Natural killer cell (primary cell): ENCODE results near the gene OR4D6. TPM values are rescaled to one million over a fixed set of nuclear protein-coding genes. Genes with fewer than 3 reads are reported as not detected.
"Not testable (repeated sequence)": the region's sequence is repeated elsewhere in the genome, so short reads cannot be mapped to it uniquely, and the experiment has no call there.

Experiments used
- ATAC-seq, 3 donors: fragments of 150-1000 bp in 2 of 3; fragments of 200-7000 bp in 1 of 3; cut with Tn5 transposase; 1 replicate in 1 of 3; 2 replicates in 2 of 3; pipeline ENCODE4 v1.10.0; 2021; ENCODE audit warnings: mild to moderate bottlenecking in 2 of 3, moderate library complexity in 2 of 3
- DNase-seq, 2 donors: peaks; one replicate each; pipeline versions ENCODE4 v3.0.0 to v3.0.0-alpha.2; 2013 to 2021; ENCODE audit warnings: mixed read lengths in 1 of 2
- H3K27ac ChIP-seq: one replicate; pipeline ENCODE4 v1.5.1; 2013; ENCODE audit warnings: mild to moderate bottlenecking, low read length
- H3K27me3 ChIP-seq: one replicate; pipeline ENCODE4 v1.6.1; 2013; ENCODE audit warnings: low read length; ENCODE audit not compliant: control insufficient read depth, insufficient read depth
- H3K36me3 ChIP-seq: one replicate; pipeline ENCODE4 v1.6.1; 2013; ENCODE audit warnings: low read length; ENCODE audit not compliant: control insufficient read depth, insufficient read depth
- H3K4me1 ChIP-seq: one replicate; pipeline ENCODE4 v1.6.1; 2013; ENCODE audit warnings: low read length; ENCODE audit not compliant: control insufficient read depth, insufficient read depth
- H3K4me3 ChIP-seq: one replicate; pipeline ENCODE4 v1.5.1; 2013; ENCODE audit warnings: low read length
- H3K9me3 ChIP-seq: one replicate; pipeline ENCODE4 v1.6.1; 2013; ENCODE audit warnings: low read length; ENCODE audit not compliant: control insufficient read depth, insufficient read depth
- H3K27ac Mint-ChIP-seq, 2 donors: one replicate each; pipeline ENCODE4 v1.8.0; 2022; ENCODE audit warnings: mild to moderate bottlenecking in 2 of 2, mixed read lengths in 2 of 2, moderate library complexity in 1 of 2
- H3K27me3 Mint-ChIP-seq, 2 donors: one replicate each; pipeline ENCODE4 v1.8.0; 2022; ENCODE audit warnings: low read depth in 2 of 2, mixed read lengths in 2 of 2
- H3K36me3 Mint-ChIP-seq: one replicate; pipeline ENCODE4 v1.8.0; 2022; ENCODE audit warnings: mixed read lengths
- H3K4me1 Mint-ChIP-seq, 2 donors: one replicate each; pipeline ENCODE4 v1.8.0; 2022; ENCODE audit warnings: mixed read lengths in 2 of 2
- H3K4me3 Mint-ChIP-seq: one replicate; pipeline ENCODE4 v1.8.0; 2022; ENCODE audit warnings: mild to moderate bottlenecking, moderate library complexity, mixed read lengths
- H3K9me3 Mint-ChIP-seq, 2 donors: one replicate each; pipeline ENCODE4 v1.8.0; 2022; ENCODE audit warnings: mixed read lengths in 2 of 2
- CTCF ChIP-seq: fragments of 200-600 bp; IDR thresholded peaks from one replicate; pipeline ENCODE4 v1.8.0; 2022; ENCODE audit warnings: antibody characterized with exemption
- WGBS: methylation state at CpG from one replicate; pipeline ENCODE4 v1.1.7; 2013; ENCODE audit warnings: missing lambda C conversion rate; ENCODE audit not compliant: insufficient coverage; 5-methylcytosine and 5-hydroxymethylcytosine counted together
- intact Hi-C: fragments of 100-400 bp; cut with micrococcal nuclease; formaldehyde crosslinking; loops from one replicate; pipeline ENCODE4 v1.14.2; 2022
- total RNA-seq, 4 donors: library from RNA; stranded (reverse); fragments of 120-200 nt in 1 of 4; gene quantifications; one replicate each; pipeline versions ENCODE4 v1.2.3 to v1.2.4, GENCODE V29; 2013 to 2022

OR4D6 gene
- total RNA-seq, 3 donors from 2014 or later (not counting 1 experiment from before 2014, with no cell fraction given), result not detected

GRCh38 chr11:59436169-59436568, 20.6 kb upstream of the OR4D6 start, which contains the start of gene OR5A1:
Gene OR5A1, plus strand, starts transcription at chr11:59436469. Its CDS starts 6,700 bp downstream, at chr11:59443169.
- Histone ChIP-seq H3K9me3 (no peaks in the 10 kb centered on the region), H3K27me3 (peaks cover 2% of the 10 kb centered on the region), H3K4me1 (no peaks in the 10 kb centered on the region), H3K4me3 (no peak within 1 kb of the TSS), H3K27ac (no peak within 1 kb of the TSS), H3K36me3 (no peaks in the 10 kb centered on the region)
- no peaks in the 10 kb centered on the region for H3K4me1 Mint-ChIP-seq
- H3K9me3 Mint-ChIP-seq, result no peaks in the 10 kb centered on the region
- intact Hi-C loops, result no loop called here
- whole genome bisulfite sequencing, result 88% methylated on average over 3 of the region's 3 CpGs
- no peaks in the 10 kb centered on the region for H3K36me3 Mint-ChIP-seq
- H3K4me3 Mint-ChIP-seq, result no peak within 1 kb of the TSS
- ATAC-seq (no peak), DNase-seq (no peak)
- peaks cover 8 to 18% of the 10 kb centered on the region in 2 donors for H3K27me3 Mint-ChIP-seq
- no peak within 1 kb of the TSS for H3K27ac Mint-ChIP-seq
- TF ChIP-seq CTCF, result no peak

- H3K9me3 ChIP-seq, result no peaks in the 10 kb centered on the region
- H3K4me3 ChIP-seq, result no peak overlapping the region
- no peaks in the 10 kb centered on the region for H3K4me1 ChIP-seq
- Mint-ChIP-seq H3K4me3 (no peak overlapping the region), H3K9me3 (no peaks in the 10 kb centered on the region), H3K27me3 (peaks cover 2 to 3% of the 10 kb centered on the region in 2 donors), H3K27ac (no peak overlapping the region), H3K4me1 (no peaks in the 10 kb centered on the region), H3K36me3 (no peaks in the 10 kb centered on the region)
- no peaks in the 10 kb centered on the region for H3K36me3 ChIP-seq
- DNase-seq (no peak), ATAC-seq (no peak)
- WGBS, result 85% methylated on average over 6 of the region's 7 CpGs
- H3K27ac ChIP-seq, result no peak overlapping the region
- intact Hi-C loops, result no loop called here
- H3K27me3 ChIP-seq, result peaks cover 2% of the 10 kb centered on the region
- no peak for TF ChIP-seq CTCF
Observed at GRCh38 chr11:59437770-59438169, 19.0 kb upstream of the OR4D6 start.

- H3K27ac ChIP-seq, H3K4me1 Mint-ChIP-seq, H3K4me3 Mint-ChIP-seq, H3K4me3 ChIP-seq, H3K4me1 ChIP-seq, DNase-seq, H3K9me3 Mint-ChIP-seq, intact Hi-C loops, H3K9me3 ChIP-seq, H3K27ac Mint-ChIP-seq, ATAC-seq, H3K27me3 ChIP-seq, H3K36me3 ChIP-seq, H3K36me3 Mint-ChIP-seq, H3K27me3 Mint-ChIP-seq: not testable (repeated sequence)
- whole genome bisulfite sequencing, result 100% methylated on average over 1 of the region's 1 CpG
Observed at GRCh38 chr11:59445624-59446023, 11.1 kb upstream of the OR4D6 start.

GRCh38 chr11:59448484-59448883, 8.3 kb upstream of the OR4D6 start:
- H3K36me3 Mint-ChIP-seq, result no peaks in the 10 kb centered on the region
- no peaks in the 10 kb centered on the region for H3K9me3 Mint-ChIP-seq
- no peaks in the 10 kb centered on the region for H3K4me1 ChIP-seq
- DNase-seq, result no peak
- 78% methylated on average over 2 of the region's 2 CpGs for WGBS
- no peaks in the 10 kb centered on the region for H3K9me3 ChIP-seq
- no peak overlapping the region for H3K4me3 ChIP-seq
- H3K27me3 Mint-ChIP-seq, result peaks cover 4 to 16% of the 10 kb centered on the region in 2 donors
- no peaks in the 10 kb centered on the region for H3K27me3 ChIP-seq
- H3K27ac ChIP-seq, result no peak overlapping the region
- no peaks in the 10 kb centered on the region for H3K4me1 Mint-ChIP-seq
- TF ChIP-seq CTCF, result no peak
- ATAC-seq, result no peak
- intact Hi-C loops, result no loop called here
- no peak overlapping the region for H3K27ac Mint-ChIP-seq
- H3K36me3 ChIP-seq, result no peaks in the 10 kb centered on the region
- no peak overlapping the region for H3K4me3 Mint-ChIP-seq
